Astrocyte of the spinal cord (primary cell): ENCODE data around the gene PRDM5.
A peak's percentile ranks its signal among the peaks of the same experiment; 100 is the strongest.

Experiments
- DNase-seq: peaks from one replicate; pipeline ENCODE4 v3.0.0; 2011; ENCODE audit warnings: low read depth, low spot score
- H3K4me3 ChIP-seq: 2 replicates; pipeline ENCODE4 v1.5.1; 2011; ENCODE audit warnings: low read depth, mild to moderate bottlenecking, low read length, moderate library complexity
- CTCF ChIP-seq: IDR thresholded peaks from 2 replicates; pipeline ENCODE4 v1.5.1; 2012; ENCODE audit warnings: low read depth, mild to moderate bottlenecking, low read length, inconsistent platforms
- in situ Hi-C: cut with HindIII; loops from 2 replicates; pipeline ENCODE4 v1.10.0; 2017; ENCODE audit warnings: low sequenced_read_pairs

Gene PRDM5

GRCh38 chr4:120722655-120723054, 199.9 kb downstream of the PRDM5 start:
- no peak overlapping the region for H3K4me3 ChIP-seq
- DNase-seq: no peak
- TF ChIP-seq CTCF: no peak
- in situ Hi-C loops: no loop called here

GRCh38 chr4:120720354-120720934, 202.1 kb downstream of the PRDM5 start:
- in situ Hi-C loops: no loop called here
- H3K4me3 ChIP-seq: no peak overlapping the region
- no peak for TF ChIP-seq CTCF
- no peak for DNase-seq

GRCh38 chr4:120718979-120719566, 203.5 kb downstream of the PRDM5 start:
- TF ChIP-seq CTCF: peak; percentile 76
- DNase-seq: peak; percentile 42
- in situ Hi-C loops: no loop called here
- H3K4me3 ChIP-seq: no peak overlapping the region

GRCh38 chr4:120716346-120716745, 206.2 kb downstream of the PRDM5 start:
- H3K4me3 ChIP-seq: no peak overlapping the region
- DNase-seq: no peak
- in situ Hi-C loops: no loop called here
- no peak for TF ChIP-seq CTCF

- no peak for DNase-seq
- no peak for TF ChIP-seq CTCF
- in situ Hi-C loops: no loop called here
- H3K4me3 ChIP-seq: no peak overlapping the region
Measured at GRCh38 chr4:120714417-120715010, 208.0 kb downstream of the PRDM5 start.

GRCh38 chr4:120709991-120710390, 212.5 kb downstream of the PRDM5 start:
- H3K4me3 ChIP-seq: no peak overlapping the region
- peak; percentile 17 for DNase-seq
- in situ Hi-C loops: no loop called here
- TF ChIP-seq CTCF: no peak
